BLaER1 treated with 17β-estradiol and CSF1 and Interleukin-3, amounts not matched to agents 10 nM and 100 nM (cell line): Measurements from ENCODE around the gene XYLT2.
"Not testable (repeated sequence)": the region's sequence is repeated elsewhere in the genome, so short reads cannot be mapped to it uniquely, and the experiment has no call there.

ENCODE experiments used
- H3K27ac ChIP-seq, 11 experiments: shearing (Covaris generic); formaldehyde crosslinking; 2 replicates each; pipeline ENCODE4 v1.8.1; 2022
- H3K27me3 ChIP-seq, 11 experiments: shearing (Covaris generic); formaldehyde crosslinking; 2 replicates each; pipeline ENCODE4 v1.8.1; 2022
- H3K36me3 ChIP-seq, 11 experiments: shearing (Covaris generic); formaldehyde crosslinking; 2 replicates each; pipeline ENCODE4 v1.8.1; 2022
- H3K4me1 ChIP-seq, 10 experiments: shearing (Covaris generic); formaldehyde crosslinking; 2 replicates each; pipeline ENCODE4 v1.8.1; 2022
- H3K4me2 ChIP-seq, 11 experiments: shearing (Covaris generic); formaldehyde crosslinking; 2 replicates each; pipeline ENCODE4 v1.8.1; 2022
- H3K4me3 ChIP-seq, 10 experiments: shearing (Covaris generic); formaldehyde crosslinking; 2 replicates each; pipeline ENCODE4 v1.8.1; 2022
- H3K9ac ChIP-seq, 11 experiments: shearing (Covaris generic); formaldehyde crosslinking; 2 replicates each; pipeline ENCODE4 v1.8.1; 2022
- H3K9me3 ChIP-seq, 11 experiments: shearing (Covaris generic); formaldehyde crosslinking; replicated peaks in 1 of 11; 2 replicates each; pipeline ENCODE4 v1.8.1; 2022
- H4K20me1 ChIP-seq, 11 experiments: shearing (Covaris generic); formaldehyde crosslinking; 2 replicates each; pipeline ENCODE4 v1.8.1; 2022
- Cebpa-rat ChIP-seq, 11 experiments: shearing (Covaris generic); IDR thresholded peaks; 2 replicates each; pipeline ENCODE4 v1.8.1; 2022

The XYLT2 gene

DNA sequence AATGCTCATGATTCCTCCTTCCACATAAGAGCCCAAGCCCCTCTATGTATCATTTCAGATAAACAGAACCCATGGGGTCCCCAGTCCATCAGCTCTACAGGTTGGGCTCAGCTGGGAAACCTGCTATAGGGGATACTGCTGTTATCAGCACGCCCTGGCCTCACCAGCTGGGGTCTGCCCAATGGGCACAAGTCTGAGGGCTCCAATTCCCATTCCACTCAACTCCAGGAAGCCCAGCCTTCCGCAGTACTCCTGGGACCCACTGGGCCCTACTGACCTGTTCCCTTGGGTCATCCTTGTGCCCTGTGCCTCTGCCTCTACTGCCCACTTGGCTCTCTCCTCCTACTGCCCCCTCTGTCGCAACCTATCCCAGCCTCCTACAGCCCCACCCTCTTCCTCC is 16.2 kb upstream of the XYLT2 start:
- Histone ChIP-seq H3K9me3 (no peaks in the 10 kb centered on the region), H3K4me3 (no peak overlapping the region), H3K9ac (no peak overlapping the region), H4K20me1 (no peaks in the 10 kb centered on the region), H3K36me3 (no peaks in the 10 kb centered on the region), H3K4me2 (peak overlapping the region in 6 of 11 experiments; percentile 8 to 81 (median 54); a peak in 9 of 22 replicates), H3K4me1 (peaks cover 43 to 75% (median 66%) of the 10 kb centered on the region in 10 experiments), H3K27ac (peak overlapping the region in 1 of 11 experiments; percentile 19; a peak in 1 of 22 replicates), H3K27me3 (peaks cover 0 to 4% (median 0%) of the 10 kb centered on the region in 11 experiments; a peak in 1 of 22 replicates)
- TF ChIP-seq Cebpa-rat (IDR thresholded peaks at IDR 0.05), result no peak

DNA sequence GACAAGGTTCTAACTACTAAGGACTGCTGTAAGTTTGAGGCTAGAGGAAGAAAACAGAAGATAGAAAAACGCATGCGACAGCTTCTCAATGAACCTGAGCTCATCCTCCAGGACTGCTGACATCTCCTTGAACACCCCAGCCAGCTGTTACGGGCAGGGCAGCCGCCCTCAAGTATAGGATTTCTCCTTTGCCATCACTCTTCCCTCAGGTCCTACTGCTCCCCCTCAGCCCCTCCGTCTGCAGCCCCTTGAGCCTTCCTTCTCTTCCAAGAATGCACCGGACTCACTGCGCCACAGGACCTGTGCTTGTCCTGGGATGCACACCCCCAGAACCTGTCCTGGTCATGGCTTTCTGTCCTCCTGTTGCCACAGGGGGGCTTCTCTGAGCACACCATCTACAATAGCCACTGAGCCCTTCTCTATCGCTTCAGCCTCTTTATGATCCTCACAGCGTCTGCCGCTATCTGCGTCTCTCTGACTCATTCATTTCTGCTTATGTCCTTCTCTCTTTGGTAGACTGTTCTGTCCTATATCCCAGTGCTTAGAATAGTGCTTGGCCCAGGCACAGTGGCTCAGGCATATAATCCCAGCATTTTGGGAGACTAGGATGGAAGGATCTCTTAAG is 15.7 kb upstream of the XYLT2 start:
- Histone ChIP-seq H3K36me3 (no peaks in the 10 kb centered on the region), H3K4me1 (peaks cover 43 to 75% (median 67%) of the 10 kb centered on the region in 10 experiments), H3K27me3 (peaks cover 0 to 4% (median 0%) of the 10 kb centered on the region in 11 experiments; a peak in 1 of 22 replicates), H3K27ac (peak overlapping the region in 1 of 11 experiments; percentile 19; a peak in 1 of 22 replicates), H3K4me3 (no peak overlapping the region), H3K9me3 (no peaks in the 10 kb centered on the region), H3K9ac (no peak overlapping the region), H3K4me2 (peak overlapping the region in 7 of 11 experiments; percentile 8 to 81 (median 37); a peak in 11 of 22 replicates), H4K20me1 (no peaks in the 10 kb centered on the region)
- TF ChIP-seq Cebpa-rat (IDR thresholded peaks at IDR 0.05), result no peak

DNA sequence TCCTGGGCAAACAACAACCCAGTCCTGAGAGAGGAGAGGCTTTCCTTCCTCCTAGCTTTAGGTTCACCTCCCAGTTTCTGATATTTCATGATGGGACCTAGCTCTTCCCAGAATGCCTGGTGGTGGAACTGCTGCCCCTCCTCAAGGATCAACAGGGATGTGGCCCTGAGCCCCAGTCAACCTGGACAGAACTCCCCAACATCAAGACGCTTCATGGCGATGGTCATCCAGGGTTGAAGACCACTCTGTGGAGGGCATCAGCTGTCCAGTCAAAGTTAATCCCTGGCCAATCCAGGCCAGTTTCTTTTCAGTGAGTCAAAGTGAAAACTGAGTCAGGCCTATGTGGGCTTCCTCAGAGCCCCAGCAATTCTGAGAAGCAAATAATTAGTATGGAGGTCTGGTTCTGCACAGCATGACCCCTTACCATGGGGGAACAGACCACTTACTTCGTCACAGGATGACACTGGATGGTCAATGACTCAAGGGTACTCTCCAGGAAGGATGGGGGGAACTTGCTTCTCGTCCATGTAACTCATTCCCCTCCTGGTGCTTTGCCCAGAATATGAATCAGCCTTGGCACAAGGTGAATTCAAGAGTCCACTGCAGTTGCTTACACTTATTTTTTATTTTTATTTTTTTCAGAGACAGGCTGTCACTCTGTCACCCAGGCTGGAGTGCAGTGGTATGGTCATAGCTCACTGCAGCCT is 14.7 kb upstream of the XYLT2 start:
- no peak overlapping the region for H3K9ac ChIP-seq
- peak overlapping the region in 3 of 11 experiments; percentile 21 to 67 (median 60); a peak in 2 of 22 replicates for H3K4me2 ChIP-seq
- H3K36me3 ChIP-seq, result no peaks in the 10 kb centered on the region
- no peaks in the 10 kb centered on the region for H3K9me3 ChIP-seq
- no peak overlapping the region for H3K27ac ChIP-seq
- TF ChIP-seq Cebpa-rat (IDR thresholded peaks at IDR 0.05), result no peak
- no peak overlapping the region for H3K4me3 ChIP-seq
- H3K4me1 ChIP-seq, result peaks cover 43 to 75% (median 65%) of the 10 kb centered on the region in 10 experiments
- H4K20me1 ChIP-seq, result no peaks in the 10 kb centered on the region
- peaks cover 0 to 4% (median 0%) of the 10 kb centered on the region in 11 experiments; a peak in 1 of 22 replicates for H3K27me3 ChIP-seq

DNA sequence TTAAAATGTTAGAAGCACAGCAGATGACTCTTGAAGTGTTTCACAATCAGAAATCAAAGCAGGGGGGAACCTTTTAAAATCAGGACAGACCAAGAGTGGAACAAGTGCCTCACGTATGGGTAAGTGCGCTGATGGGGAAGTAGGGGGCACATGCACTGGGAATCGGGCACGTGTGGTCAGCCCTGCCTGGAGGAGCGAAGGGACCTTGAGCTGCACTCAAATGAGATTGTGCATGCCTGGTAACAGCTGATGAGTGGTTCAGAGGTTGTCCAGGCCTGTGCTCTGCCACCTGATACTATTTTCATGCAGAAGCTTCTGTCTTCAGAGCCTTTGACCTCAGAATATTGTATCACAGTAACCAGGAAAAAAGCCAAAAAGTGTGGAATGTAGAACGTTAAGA is 13.7 kb upstream of the XYLT2 start:
- Histone ChIP-seq H3K4me2 (peak overlapping the region in 9 of 11 experiments; percentile 60 to 88 (median 74); a peak in 16 of 22 replicates), H3K27ac (0 out of 22 replicates have a peak overlapping the region, but pooled peaks of 1 of the 11 experiments have one; percentile 60), H3K9me3 (no peaks in the 10 kb centered on the region), H3K4me3 (no peak overlapping the region), H3K36me3 (no peaks in the 10 kb centered on the region), H3K9ac (no peak overlapping the region), H3K27me3 (peaks cover 0 to 4% (median 0%) of the 10 kb centered on the region in 11 experiments; a peak in 1 of 22 replicates), H4K20me1 (no peaks in the 10 kb centered on the region), H3K4me1 (peaks cover 43 to 69% (median 57%) of the 10 kb centered on the region in 10 experiments)
- TF ChIP-seq Cebpa-rat (IDR thresholded peaks at IDR 0.05), result no peak; a peak in 1 of 22 replicates

DNA sequence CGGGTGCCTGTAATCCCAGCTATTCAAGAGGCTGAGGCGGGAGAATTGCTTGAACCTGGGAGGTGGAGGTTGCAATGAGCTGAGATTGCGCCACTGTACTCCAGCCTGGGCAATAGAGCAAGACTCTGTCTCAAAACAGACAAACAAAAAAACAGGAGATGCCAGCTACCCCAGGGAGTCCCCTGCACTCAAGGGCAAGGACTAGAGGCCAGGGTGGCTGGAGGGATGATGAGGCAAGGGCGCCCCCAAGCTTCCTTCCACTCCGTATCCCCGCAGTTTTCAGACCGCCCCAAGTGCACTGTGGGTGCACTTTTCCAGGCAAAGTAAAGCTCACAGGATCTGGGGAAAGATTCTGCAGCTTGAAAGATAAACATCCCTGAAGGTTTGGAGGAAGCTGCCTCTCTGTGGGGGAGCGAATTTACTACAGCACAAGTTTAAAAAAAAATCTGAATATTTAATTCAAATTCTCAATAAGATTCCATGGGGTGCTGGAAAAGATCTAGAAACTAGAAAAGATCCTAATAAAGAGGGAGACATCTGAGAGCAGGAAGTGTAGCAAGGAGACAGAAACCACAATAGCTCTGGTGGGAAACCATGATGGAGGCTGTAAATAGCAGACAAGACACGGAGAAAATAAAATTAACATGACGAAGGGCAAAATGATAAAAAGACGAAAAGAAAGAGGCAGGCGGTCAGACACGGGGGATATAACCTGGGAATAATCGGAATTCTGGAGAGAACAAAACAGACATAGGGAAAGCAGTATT is 12.5 kb upstream of the XYLT2 start:
- Histone ChIP-seq H3K27ac (peak overlapping the region in 9 of 11 experiments; percentile 43 to 78 (median 61); a peak in 18 of 22 replicates), H3K4me3 (peak overlapping the region in 5 of 10 experiments; percentile 9 to 39 (median 17); a peak in 5 of 20 replicates), H3K4me1 (peaks cover 37 to 56% (median 45%) of the 10 kb centered on the region in 10 experiments), H3K4me2 (peak overlapping the region; percentile 60 to 88 (median 74)), H3K9ac (peak overlapping the region in 10 of 11 experiments; percentile 18 to 59 (median 47); a peak in 15 of 22 replicates), H3K9me3 (peaks cover 7 to 10% (median 8%) of the 10 kb centered on the region in 11 experiments; a peak in 20 of 22 replicates)
- not testable (repeated sequence) for H3K36me3 ChIP-seq, H4K20me1 ChIP-seq, H3K27me3 ChIP-seq
- peak in 1 of 11 experiments; percentile 47; a peak in 2 of 22 replicates for TF ChIP-seq Cebpa-rat (IDR thresholded peaks at IDR 0.05)

DNA sequence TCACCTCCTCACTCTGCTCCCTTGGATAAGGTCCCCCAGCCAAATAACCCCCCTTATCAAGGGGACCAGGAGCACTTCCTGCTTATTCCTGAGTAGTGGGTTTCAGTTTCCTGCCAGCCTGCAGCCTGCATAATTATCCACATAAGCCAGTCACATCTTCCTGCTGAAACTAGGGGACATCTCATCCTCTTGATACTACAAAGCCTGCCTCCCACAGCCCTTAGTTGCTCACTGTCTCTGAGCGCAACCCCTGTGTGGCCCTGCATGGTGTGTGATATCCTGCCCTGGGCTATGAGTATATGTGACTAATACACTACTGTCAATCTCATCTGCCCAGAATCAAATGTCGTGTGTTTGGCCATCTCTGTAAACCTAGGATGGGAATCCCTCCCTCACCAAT is 8.0 kb upstream of the XYLT2 start:
- Histone ChIP-seq H3K4me3 (no peak overlapping the region), H3K4me2 (no peak overlapping the region), H4K20me1 (no peaks in the 10 kb centered on the region), H3K9ac (no peak overlapping the region), H3K27ac (no peak overlapping the region), H3K4me1 (peaks cover 12 to 19% (median 15%) of the 10 kb centered on the region in 10 experiments), H3K36me3 (no peaks in the 10 kb centered on the region), H3K27me3 (no peaks in the 10 kb centered on the region), H3K9me3 (peaks cover 25 to 39% (median 32%) of the 10 kb centered on the region in 11 experiments)
- TF ChIP-seq Cebpa-rat (IDR thresholded peaks at IDR 0.05), result no peak

DNA sequence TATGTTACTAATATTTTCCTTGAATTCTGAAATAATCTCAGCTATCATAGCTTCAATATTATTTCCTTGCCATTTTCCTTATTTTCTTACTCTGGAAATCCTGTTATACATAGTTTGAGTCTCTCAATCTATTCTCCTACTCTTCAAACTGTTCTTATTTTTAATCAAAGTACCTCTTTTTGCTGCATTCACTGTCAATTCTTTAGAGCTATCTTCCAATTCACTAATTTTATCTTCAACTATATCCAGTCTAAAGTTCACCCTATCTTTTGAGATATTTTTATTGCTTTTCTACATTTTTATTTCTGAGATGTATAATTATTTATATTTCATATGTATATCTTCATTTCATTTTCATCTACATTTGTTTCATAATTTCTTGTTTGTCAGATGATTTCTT is 7.3 kb upstream of the XYLT2 start:
- Histone ChIP-seq H3K4me1 (peaks cover 5 to 12% (median 8%) of the 10 kb centered on the region in 10 experiments; a peak in 19 of 20 replicates), H3K27ac (no peak overlapping the region), H3K9me3 (peaks cover 25 to 39% (median 32%) of the 10 kb centered on the region in 11 experiments), H3K27me3 (no peaks in the 10 kb centered on the region), H3K4me3 (no peak overlapping the region), H3K9ac (no peak overlapping the region), H3K4me2 (no peak overlapping the region), H4K20me1 (no peaks in the 10 kb centered on the region), H3K36me3 (no peaks in the 10 kb centered on the region)
- no peak for TF ChIP-seq Cebpa-rat (IDR thresholded peaks at IDR 0.05)

DNA sequence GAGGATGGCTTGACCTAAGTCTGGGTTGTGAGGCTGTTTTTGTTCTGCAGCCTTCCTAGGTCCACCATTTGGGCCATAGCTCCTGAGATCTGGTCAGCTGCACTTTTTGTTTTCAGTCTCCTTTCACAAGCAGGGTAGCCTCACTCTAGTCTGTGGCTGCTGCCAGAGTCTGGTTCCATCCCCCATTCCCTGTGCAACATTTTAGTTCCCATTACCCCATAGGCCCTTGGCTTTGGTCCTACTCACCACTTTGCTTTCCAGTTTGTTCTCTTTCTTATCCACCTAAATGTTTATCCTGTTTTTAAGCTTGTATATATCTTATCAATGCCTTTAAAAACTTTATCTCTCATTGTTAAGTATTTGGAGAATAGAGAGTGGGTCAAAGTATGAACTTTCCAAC is 6.5 kb upstream of the XYLT2 start:
- Histone ChIP-seq H3K9me3 (peaks cover 25 to 39% (median 32%) of the 10 kb centered on the region in 11 experiments), H3K4me1 (peaks cover 5 to 11% (median 8%) of the 10 kb centered on the region in 10 experiments), H3K4me3 (no peak overlapping the region), H3K9ac (no peak overlapping the region), H3K36me3 (no peaks in the 10 kb centered on the region), H3K4me2 (no peak overlapping the region), H3K27ac (no peak overlapping the region), H3K27me3 (no peaks in the 10 kb centered on the region), H4K20me1 (no peaks in the 10 kb centered on the region)
- no peak for TF ChIP-seq Cebpa-rat (IDR thresholded peaks at IDR 0.05)
